H1 (cell line): ENCODE data around the gene TMEM203. TPM values are rescaled to one million over a fixed set of nuclear protein-coding genes. Genes with fewer than 3 reads are reported as not detected.

Experiments used
- CTCF ChIA-PET: fragments of 300-600 bp; sonication (Branson Sonifier 250); formaldehyde crosslinking; loops from one replicate; lab custom pipeline; 2021; ENCODE audit not compliant: partially characterized antibody; lab: Charles Lee
- POLR2A ChIA-PET: fragments of 300-600 bp; sonication (Branson Sonifier 250); formaldehyde crosslinking; loops from one replicate; lab custom pipeline; 2021; ENCODE audit warnings: inconsistent platforms; ENCODE audit not compliant: partially characterized antibody; lab: Charles Lee
- DNase-seq, 2 experiments: peaks; one replicate each; pipeline versions ENCODE4 v3.0.0 to v3.0.0-alpha.2; 2010 to 2022; ENCODE audit warnings: low spot score in 2 of 2, low read depth in 1 of 2, mixed read lengths in 1 of 2
- FAIRE-seq: peaks from 2 replicates; lab custom pipeline; 2011; peaks lifted over from hg19 to GRCh38; lab: Jason Lieb, UNC
- H2AFZ ChIP-seq: 2 replicates; pipeline ENCODE4 v1.8.1; 2012; ENCODE audit warnings: low read length, inconsistent platforms
- H2AK5ac ChIP-seq: 2 replicates; pipeline ENCODE4 v1.6.1; 2013; ENCODE audit warnings: low read depth, low read length
- H2BK120ac ChIP-seq: replicated peaks from 2 replicates; pipeline ENCODE3; 2013; ENCODE audit warnings: low read depth, low read length, inconsistent platforms
- H2BK12ac ChIP-seq: 2 replicates; pipeline ENCODE4 v1.6.1; 2013; ENCODE audit warnings: low read depth, low read length
- H2BK15ac ChIP-seq: 2 replicates; pipeline ENCODE4 v1.6.1; 2013; ENCODE audit warnings: low read length
- H2BK20ac ChIP-seq: 2 replicates; pipeline ENCODE4 v1.6.1; 2013; ENCODE audit warnings: low read length
- H2BK5ac ChIP-seq: 2 replicates; pipeline ENCODE4 v1.6.1; 2013; ENCODE audit warnings: low read depth, low read length
- H3K14ac ChIP-seq: 2 replicates; pipeline ENCODE4 v1.6.1; 2013; ENCODE audit warnings: inconsistent platforms; ENCODE audit not compliant: insufficient read length
- H3K18ac ChIP-seq: 2 replicates; pipeline ENCODE4 v1.6.1; 2013; ENCODE audit warnings: low read length; ENCODE audit errors: extremely low read depth
- H3K23ac ChIP-seq: 2 replicates; pipeline ENCODE4 v1.6.1; 2013; ENCODE audit warnings: inconsistent platforms; ENCODE audit not compliant: insufficient read length
- H3K23me2 ChIP-seq: 2 replicates; pipeline ENCODE4 v1.6.1; 2013; ENCODE audit warnings: low read depth, low read length
- H3K27ac ChIP-seq: 2 replicates; pipeline ENCODE4 v1.6.1; 2011; ENCODE audit warnings: low read depth, low read length, inconsistent platforms
- H3K27me3 ChIP-seq, 4 experiments: replicated peaks in 1 of 4; 1 replicate in 1 of 4; 2 replicates in 3 of 4; pipeline versions ENCODE4 v1.6.1 to v1.8.1; 2011 to 2013; ENCODE audit warnings: low read length in 3 of 4, mild to moderate bottlenecking in 3 of 4, inconsistent platforms in 2 of 4, mixed read lengths in 2 of 4, moderate library complexity in 1 of 4; ENCODE audit not compliant: control insufficient read depth in 3 of 4, insufficient read depth in 3 of 4; ENCODE audit errors: extremely low read depth in 1 of 4
- H3K36me3 ChIP-seq, 4 experiments: 2 replicates each; pipeline versions ENCODE4 v1.6.1 to v1.8.1; 2011 to 2013; ENCODE audit warnings: mild to moderate bottlenecking in 4 of 4, low read length in 3 of 4, moderate library complexity in 2 of 4, control low read depth in 1 of 4, inconsistent platforms in 1 of 4; ENCODE audit not compliant: insufficient read depth in 4 of 4, control insufficient read depth in 2 of 4
- H3K4ac ChIP-seq: replicated peaks from 2 replicates; pipeline ENCODE3; 2013; ENCODE audit warnings: low read length, low read depth, mixed read lengths, inconsistent platforms; ENCODE audit not compliant: insufficient read length
- H3K4me1 ChIP-seq, 4 experiments: replicated peaks in 1 of 4; 1 replicate in 1 of 4; 2 replicates in 3 of 4; pipeline versions ENCODE4 v1.6.1 to v1.8.1; 2011 to 2013; ENCODE audit warnings: low read length in 3 of 4, inconsistent platforms in 2 of 4, mixed read lengths in 1 of 4; ENCODE audit not compliant: insufficient read depth in 4 of 4, control insufficient read depth in 3 of 4
- H3K4me2 ChIP-seq, 2 experiments: 2 replicates each; pipeline versions ENCODE4 v1.6.1 to v1.8.1; 2011 to 2013; ENCODE audit warnings: low read depth in 2 of 2, low read length in 2 of 2, control low read depth in 1 of 2, inconsistent platforms in 1 of 2, mild to moderate bottlenecking in 1 of 2; ENCODE audit not compliant: insufficient read depth in 1 of 2
- H3K4me3 ChIP-seq, 4 experiments: fragments of 200-600, 300-600 bp in 1 of 4; sonication (generic), shearing (Covaris generic), sonication (Bioruptor Twin) in 1 of 4; 2 replicates each; pipeline versions ENCODE4 v1.5.1 to v1.8.1; 2011 to 2016; ENCODE audit warnings: low read length in 4 of 4, low read depth in 3 of 4, control low read depth in 2 of 4, inconsistent platforms in 2 of 4, mild to moderate bottlenecking in 2 of 4, mixed read lengths in 1 of 4, moderate library complexity in 1 of 4; ENCODE audit not compliant: insufficient read depth in 2 of 4; ENCODE audit errors: extremely low read depth in 1 of 4
- H3K56ac ChIP-seq: replicated peaks from 2 replicates; pipeline ENCODE3; 2013; ENCODE audit warnings: low read depth, mild to moderate bottlenecking, mixed read lengths, low read length, inconsistent platforms; ENCODE audit not compliant: insufficient read length
- H3K79me1 ChIP-seq: 2 replicates; pipeline ENCODE4 v1.6.1; 2013; ENCODE audit warnings: low read depth, low read length, control low read depth
- H3K79me2 ChIP-seq, 2 experiments: 2 replicates each; pipeline versions ENCODE4 v1.6.1 to v1.8.1; 2012 to 2013; ENCODE audit warnings: low read length in 2 of 2, mild to moderate bottlenecking in 2 of 2, inconsistent platforms in 1 of 2; ENCODE audit not compliant: insufficient read depth in 2 of 2, control insufficient read depth in 1 of 2
- H3K9ac ChIP-seq, 4 experiments: replicated peaks in 1 of 4; 1 replicate in 1 of 4; 2 replicates in 3 of 4; pipeline versions ENCODE4 v1.6.1 to v1.8.1; 2011 to 2013; ENCODE audit warnings: low read depth in 3 of 4, low read length in 3 of 4, control low read depth in 2 of 4, mild to moderate bottlenecking in 2 of 4, moderate library complexity in 2 of 4, inconsistent platforms in 1 of 4; ENCODE audit errors: extremely low read depth in 1 of 4
- H3K9me3 ChIP-seq, 2 experiments: 2 replicates each; pipeline versions ENCODE4 v1.6.1 to v1.8.1; 2012 to 2013; ENCODE audit warnings: mild to moderate bottlenecking in 2 of 2, moderate library complexity in 2 of 2, control low read depth in 1 of 2, inconsistent platforms in 1 of 2, low read depth in 1 of 2, low read length in 1 of 2, mixed read lengths in 1 of 2; ENCODE audit not compliant: insufficient read depth in 2 of 2
- H4K20me1 ChIP-seq, 2 experiments: replicated peaks in 1 of 2; 2 replicates each; pipeline versions ENCODE3 to v1.8.1; 2011 to 2013; ENCODE audit warnings: inconsistent platforms in 2 of 2, low read length in 2 of 2, mild to moderate bottlenecking in 1 of 2; ENCODE audit not compliant: insufficient read depth in 2 of 2, control insufficient read depth in 1 of 2
- H4K5ac ChIP-seq: 2 replicates; pipeline ENCODE4 v1.6.1; 2013; ENCODE audit warnings: low read length, low read depth, mixed read lengths, inconsistent platforms; ENCODE audit not compliant: insufficient read length
- H4K8ac ChIP-seq: 2 replicates; pipeline ENCODE4 v1.8.0; 2013; ENCODE audit warnings: mild to moderate bottlenecking, moderate library complexity, low read length, inconsistent platforms; ENCODE audit not compliant: insufficient read depth; ENCODE audit errors: extremely low read depth
- H4K91ac ChIP-seq: replicated peaks from 2 replicates; pipeline ENCODE3; 2013; ENCODE audit warnings: low read length, mixed read lengths, inconsistent platforms; ENCODE audit not compliant: insufficient read length
- BRCA1 ChIP-seq: IDR thresholded peaks from 2 replicates; pipeline ENCODE4 v1.6.1; 2012; ENCODE audit warnings: low read depth, low read length, improper control_type of control experiment
- CHD1 ChIP-seq: IDR thresholded peaks from 2 replicates; pipeline ENCODE4 v1.6.1; 2012; ENCODE audit warnings: low read depth, low read length, improper control_type of control experiment
- JUND ChIP-seq: IDR thresholded peaks from 2 replicates; pipeline ENCODE4 v1.6.1; 2011; ENCODE audit warnings: mild to moderate bottlenecking, improper control_type of control experiment, low read length
- MAFK ChIP-seq: IDR thresholded peaks from 2 replicates; pipeline ENCODE4 v1.6.1; 2012; ENCODE audit warnings: low read depth, mild to moderate bottlenecking, improper control_type of control experiment, low read length
- NRF1 ChIP-seq: IDR thresholded peaks from 2 replicates; pipeline ENCODE4 v1.6.1; 2011; ENCODE audit warnings: mild to moderate bottlenecking, low read depth, low read length, improper control_type of control experiment
- POLR2AphosphoS5 ChIP-seq: IDR thresholded peaks from 2 replicates; pipeline ENCODE4 v1.6.1; 2011; ENCODE audit warnings: low read depth, low read length
- RFX5 ChIP-seq: IDR thresholded peaks from 2 replicates; pipeline ENCODE4 v1.6.1; 2011; ENCODE audit warnings: low read depth, low read length, improper control_type of control experiment, borderline replicate concordance
- RXRA ChIP-seq: IDR thresholded peaks from 2 replicates; pipeline ENCODE4 v1.6.1; 2011; ENCODE audit warnings: low read depth, mild to moderate bottlenecking, low read length, moderate library complexity; ENCODE audit not compliant: insufficient read depth
- SP1 ChIP-seq: IDR thresholded peaks from 2 replicates; pipeline ENCODE4 v1.6.1; 2011; ENCODE audit warnings: low read depth, low read length
- ZNF274 ChIP-seq: IDR thresholded peaks from 2 replicates; pipeline ENCODE4 v1.7.0; 2012; ENCODE audit warnings: low read length, borderline replicate concordance; ENCODE audit errors: extremely low read depth
- WGBS, 2 experiments: shearing (Covaris generic) in 1 of 2; methylation state at CpG; one replicate each; pipeline versions ENCODE4 v1.1.6 to v1.1.7; 2013 to 2015; ENCODE audit warnings: low lambda C conversion rate in 2 of 2, mixed read lengths in 2 of 2, inconsistent platforms in 1 of 2, low coverage in 1 of 2, missing lambda C conversion rate in 1 of 2; ENCODE audit not compliant: insufficient replicate concordance in 2 of 2, insufficient coverage in 1 of 2, insufficient read length in 1 of 2; ENCODE audit errors: extremely low coverage in 1 of 2, missing lambda C conversion rate in 1 of 2; 5-methylcytosine and 5-hydroxymethylcytosine counted together
- polyA plus RNA-seq, 7 experiments: library from polyadenylated mRNA; depleted of rRNA in 3 of 7; stranded (reverse) in 5 of 7; unstranded in 2 of 7; fragments of >200 nt in 5 of 7; fragments of 200-250 nt in 2 of 7; gene quantifications; 1 replicate in 5 of 7; 2 replicates in 1 of 7; 4 replicates in 1 of 7; pipeline versions ENCODE4 v1.2.1 to v1.2.3, GENCODE V29; 2011 to 2013; ENCODE audit warnings: missing spikeins in 2 of 7, mixed read lengths in 2 of 7
- total RNA-seq: library from RNA; stranded (reverse); fragmentation: NEBNext Ultra II Directional; extraction: Animal tissue kit (Norgen Biotek cat#: 25700); gene quantifications from 2 replicates; pipeline ENCODE4 v1.2.1, GENCODE V29; 2021

Gene TMEM203
- total and polyA plus RNA-seq, 2 of the 8 experiments (the other 6 are each of a cell fraction or from before 2014, with no cell fraction given): 44.1 to 57.1 TPM

- Histone ChIP-seq H2BK120ac (no peak overlapping the region), H3K9ac (no peak overlapping the region; a peak in 1 of 7 replicates), H3K4ac (no peak overlapping the region), H2AK5ac (no peak overlapping the region), H3K4me2 (peak overlapping the region; percentile 76 to 87), H3K14ac (no peak overlapping the region), H3K79me1 (peaks cover 5% of the 10 kb centered on the region), H2BK15ac (no peak overlapping the region), H3K23me2 (peaks cover 5% of the 10 kb centered on the region; the same call in 1 of the 2 replicates), H2BK12ac (no peak overlapping the region), H3K79me2 (peaks cover 0 to 20% of the 10 kb centered on the region in 2 experiments; a peak in 2 of 4 replicates), H4K5ac (no peak overlapping the region), H2AFZ (no peak overlapping the region), H2BK20ac (no peak overlapping the region), H3K56ac (no peak overlapping the region), H3K23ac (no peak overlapping the region), H3K4me1 (peaks cover 0 to 20% (median 11%) of the 10 kb centered on the region in 4 experiments; a peak in 5 of 7 replicates), H3K9me3 (no peaks in the 10 kb centered on the region), H4K20me1 (peaks cover 22 to 23% of the 10 kb centered on the region in 2 experiments), H3K27me3 (no peaks in the 10 kb centered on the region), H4K91ac (no peak overlapping the region), H2BK5ac (no peak overlapping the region), H3K4me3 (peak overlapping the region; percentile 64 to 92 (median 74)), H3K18ac (no peak overlapping the region), H3K27ac (no peak overlapping the region), H4K8ac (no peak overlapping the region), H3K36me3 (peaks cover 6 to 18% (median 15%) of the 10 kb centered on the region in 4 experiments; a peak in 7 of 8 replicates)
- ChIA-PET POLR2A (interaction anchor here (0.6 to 69.9 kb wide), 18 partner anchors 8 to 267 kb away, joined by 3 to 1462 read pairs (median 4); partner anchors contain the start of genes ANAPC2, CYSRT1, NDOR1 and NELFB), CTCF (interaction anchor here (0.6 to 9.1 kb wide), 12 partner anchors 9 to 213 kb away, joined by 3 to 113 read pairs (median 5); partner anchors contain the start of genes CYSRT1, RNF208, RNF224 and SLC34A3)
- WGBS, 2 experiments: 89% methylated on average over 36 of the region's 36 CpGs; no CpG with 5 or more reads in 1 of the 2 experiments
- DNase-seq: no peak
- TF ChIP-seq JUND (no peak), SP1 (peak; percentile 32; the same call in 1 of the 2 replicates), NRF1 (no peak), RFX5 (no peak), CHD1 (no peak), POLR2AphosphoS5 (peak; percentile 12; the same call in 1 of the 2 replicates), MAFK (no peak), RXRA (no peak), BRCA1 (no peak), ZNF274 (no peak)
- FAIRE-seq: no peak
Measured at GRCh38 chr9:137242269-137243203, 37.1 kb upstream of the TMEM203 start.
